IPS DF 6.9 (cell line): ENCODE measurements around the gene KHDC4.

ENCODE experiments used
- DNase-seq: peaks from one replicate; pipeline ENCODE4 v3.0.0-alpha.2; 2013; ENCODE audit warnings: low read depth, low spot score
- H3K27ac ChIP-seq: one replicate; pipeline ENCODE4 v1.5.1; 2013; ENCODE audit warnings: low read length, control low read depth
- H3K27me3 ChIP-seq: 2 replicates; pipeline ENCODE4 v1.6.1; 2013; ENCODE audit warnings: mild to moderate bottlenecking, low read length; ENCODE audit not compliant: control insufficient read depth, insufficient read depth
- H3K36me3 ChIP-seq: 2 replicates; pipeline ENCODE4 v1.6.1; 2013; ENCODE audit warnings: low read length; ENCODE audit not compliant: control insufficient read depth, insufficient read depth
- H3K4me1 ChIP-seq: 2 replicates; pipeline ENCODE4 v1.6.1; 2013; ENCODE audit warnings: low read length; ENCODE audit not compliant: control insufficient read depth, insufficient read depth
- H3K4me3 ChIP-seq: 2 replicates; pipeline ENCODE4 v1.5.1; 2013; ENCODE audit warnings: mild to moderate bottlenecking, low read length
- H3K9me3 ChIP-seq: 2 replicates; pipeline ENCODE4 v1.6.1; 2013; ENCODE audit warnings: low read length, inconsistent platforms; ENCODE audit not compliant: control insufficient read depth, insufficient read depth

The KHDC4 gene

DNA sequence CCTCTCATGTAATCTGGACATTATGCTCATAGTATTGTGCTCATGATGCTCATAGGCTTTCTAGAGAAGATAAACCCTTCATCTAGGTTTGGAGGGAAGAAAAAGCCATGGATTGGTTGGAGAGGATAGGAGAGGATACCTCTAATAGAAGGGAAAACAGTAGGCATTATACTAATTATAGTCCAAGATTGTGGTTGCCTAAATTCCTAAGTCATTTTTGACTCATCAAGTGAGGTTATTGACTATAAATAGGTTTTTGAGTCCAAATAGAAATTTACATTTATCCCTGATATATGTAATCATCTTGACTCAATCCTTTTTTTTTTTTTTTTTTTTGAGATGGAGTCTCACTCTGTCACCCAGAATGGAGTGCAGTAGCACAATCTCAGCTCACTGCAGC, 69.8 kb downstream of the KHDC4 start:
- no peaks in the 10 kb centered on the region for H3K36me3 ChIP-seq
- H3K27me3 ChIP-seq: no peaks in the 10 kb centered on the region
- no peaks in the 10 kb centered on the region for H3K4me1 ChIP-seq
- H3K9me3 ChIP-seq: no peaks in the 10 kb centered on the region
- DNase-seq: no peak
- H3K27ac ChIP-seq: no peak overlapping the region
- no peak overlapping the region for H3K4me3 ChIP-seq
